Stimulated activated naive CD8-positive, alpha-beta T cell treated with anti-CD3 and anti-CD28 coated beads, Interleukin-15, amount 100 ng/mL, for 72 hours (primary cell): ENCODE measurements around the gene SLC8A1.

Experiments used
- ATAC-seq: fragments of 150-1000 bp; cut with Tn5 transposase; 2 replicates; pipeline ENCODE4 v1.10.0; 2021; ENCODE audit warnings: mild to moderate bottlenecking, moderate library complexity
- DNase-seq, 2 donors: peaks; one replicate each; pipeline ENCODE4 v3.0.0; 2021 to 2022
- H3K27ac Mint-ChIP-seq, 2 donors: one replicate each; pipeline ENCODE4 v1.8.0; 2022; ENCODE audit warnings: mild to moderate bottlenecking in 2 of 2, mixed read lengths in 2 of 2, moderate library complexity in 2 of 2
- H3K27me3 Mint-ChIP-seq: one replicate; pipeline ENCODE4 v1.8.0; 2022; ENCODE audit warnings: mixed read lengths
- H3K4me1 Mint-ChIP-seq: one replicate; pipeline ENCODE4 v1.8.0; 2022; ENCODE audit warnings: mild to moderate bottlenecking, mixed read lengths
- H3K4me3 Mint-ChIP-seq, 2 donors: one replicate each; pipeline ENCODE4 v1.8.0; 2022; ENCODE audit warnings: mild to moderate bottlenecking in 2 of 2, mixed read lengths in 2 of 2, moderate library complexity in 1 of 2
- H3K9me3 Mint-ChIP-seq, 2 donors: one replicate each; pipeline ENCODE4 v1.8.0; 2022; ENCODE audit warnings: mixed read lengths in 2 of 2

SLC8A1 gene

DNA sequence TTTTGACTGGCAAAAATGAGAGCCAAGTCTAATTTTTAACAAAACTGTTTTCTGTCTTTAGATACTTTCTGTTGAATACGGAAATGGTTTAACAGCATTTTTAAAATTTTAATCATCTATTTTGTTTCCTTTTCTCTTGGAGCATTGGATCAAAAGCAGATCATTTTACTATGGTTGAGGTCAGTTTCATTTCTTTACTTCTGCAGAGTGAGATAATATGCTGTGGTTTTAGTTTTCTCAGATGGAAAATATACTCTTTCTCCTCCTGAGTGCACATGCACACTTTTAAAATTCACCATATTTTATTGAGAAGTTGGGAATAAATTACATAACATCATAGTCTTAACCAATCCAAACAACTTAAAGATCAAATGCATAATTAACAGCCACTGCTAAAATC, 283.3 kb downstream of the SLC8A1 start:
- H3K27ac Mint-ChIP-seq, result no peak overlapping the region
- no peaks in the 10 kb centered on the region for H3K9me3 Mint-ChIP-seq
- ATAC-seq (no peak), DNase-seq (no peak)
- no peaks in the 10 kb centered on the region for H3K4me1 Mint-ChIP-seq
- no peak overlapping the region for H3K4me3 Mint-ChIP-seq
- no peaks in the 10 kb centered on the region for H3K27me3 Mint-ChIP-seq

DNA sequence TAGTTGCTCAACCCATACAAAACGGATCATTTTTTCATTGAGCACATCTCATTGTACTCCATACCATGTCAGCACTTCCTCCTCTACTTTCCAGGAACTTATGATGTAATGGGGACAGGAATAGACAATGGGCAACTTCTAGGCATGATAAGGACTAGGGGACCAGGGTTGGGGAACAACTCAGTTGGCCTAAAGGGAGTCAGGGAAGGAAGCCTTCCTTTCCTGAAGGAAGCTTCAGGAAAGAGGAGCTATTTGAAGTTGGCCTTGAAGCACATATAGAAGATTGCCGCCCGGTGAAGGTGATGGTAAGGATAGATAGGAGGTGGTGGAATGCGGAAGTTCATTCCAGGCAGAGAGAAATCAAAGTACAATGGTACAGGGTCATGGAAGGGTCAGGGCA, 283.9 kb downstream of the SLC8A1 start:
- no peak overlapping the region for H3K4me3 Mint-ChIP-seq
- no peaks in the 10 kb centered on the region for H3K4me1 Mint-ChIP-seq
- H3K27me3 Mint-ChIP-seq, result no peaks in the 10 kb centered on the region
- H3K27ac Mint-ChIP-seq, result no peak overlapping the region
- ATAC-seq (no peak), DNase-seq (no peak)
- H3K9me3 Mint-ChIP-seq, result no peaks in the 10 kb centered on the region

DNA sequence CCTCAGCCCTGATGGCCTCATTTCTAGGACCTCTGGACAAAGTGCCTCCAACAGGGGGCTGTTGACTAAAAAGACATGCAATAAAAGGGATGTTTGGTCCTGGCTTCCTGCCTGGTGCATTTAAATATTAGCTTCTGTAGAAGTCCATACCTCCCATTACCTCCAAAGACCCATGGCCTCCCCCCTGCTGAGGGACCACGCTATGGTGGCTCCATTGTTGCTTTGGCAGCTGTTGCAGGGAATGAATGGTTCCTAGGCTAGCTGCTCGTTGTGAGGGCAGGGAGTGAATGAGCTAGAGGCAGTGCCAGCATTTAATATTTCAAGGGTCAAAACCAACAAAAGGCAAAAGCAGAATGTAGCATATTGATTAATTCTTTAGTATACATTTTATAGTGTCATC, 285.9 kb downstream of the SLC8A1 start:
- Mint-ChIP-seq H3K9me3 (no peaks in the 10 kb centered on the region), H3K27ac (no peak overlapping the region), H3K27me3 (no peaks in the 10 kb centered on the region), H3K4me1 (no peaks in the 10 kb centered on the region), H3K4me3 (no peak overlapping the region)
- no peak for ATAC-seq
- no peak for DNase-seq

- Mint-ChIP-seq H3K27me3 (no peaks in the 10 kb centered on the region), H3K27ac (no peak overlapping the region), H3K4me3 (no peak overlapping the region), H3K9me3 (no peaks in the 10 kb centered on the region), H3K4me1 (no peaks in the 10 kb centered on the region)
- no peak for ATAC-seq
- DNase-seq, result no peak
Measured at GRCh38 chr2:40165509-40165844, 286.4 kb downstream of the SLC8A1 start.

DNA sequence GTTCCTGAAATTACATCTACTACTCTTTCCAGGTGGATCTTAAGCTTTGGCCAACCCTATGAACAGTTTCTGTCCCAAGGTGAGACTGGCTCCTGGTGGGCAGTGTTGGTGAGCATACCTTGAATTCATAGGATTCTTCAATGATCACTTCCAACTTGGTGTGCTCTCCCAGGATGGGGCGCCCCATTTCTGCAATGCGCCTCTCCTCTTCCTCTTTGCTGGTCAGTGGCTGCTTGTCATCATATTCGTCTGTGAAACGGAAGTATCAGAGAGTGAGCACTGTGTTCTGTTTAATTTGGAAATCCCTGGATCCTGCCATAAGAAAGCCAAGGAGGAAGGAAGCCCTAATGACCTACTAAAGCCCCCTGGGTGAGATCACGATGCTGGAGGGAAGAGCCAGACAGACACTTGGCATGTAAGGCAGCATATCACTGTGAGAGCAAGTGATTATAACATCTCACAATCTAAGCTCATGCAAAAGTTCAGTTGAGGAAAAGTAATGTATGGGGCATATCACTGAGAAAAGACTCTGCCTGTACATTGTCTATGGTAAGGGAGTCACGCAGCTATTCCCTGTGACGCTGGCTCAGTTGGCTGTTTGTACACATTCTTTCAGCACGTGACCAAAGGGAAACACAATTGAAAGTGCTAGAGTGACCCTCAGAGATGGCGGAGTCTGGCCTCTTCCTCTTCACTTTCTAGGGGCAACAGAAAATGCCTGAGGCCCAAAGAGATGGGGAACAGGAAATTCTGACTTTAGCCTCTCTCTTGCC, 287.0 kb downstream of the SLC8A1 start:
- no peak overlapping the region for H3K27ac Mint-ChIP-seq
- H3K4me3 Mint-ChIP-seq, result no peak overlapping the region
- ATAC-seq (no peak), DNase-seq (no peak)
- no peaks in the 10 kb centered on the region for H3K9me3 Mint-ChIP-seq
- no peaks in the 10 kb centered on the region for H3K27me3 Mint-ChIP-seq
- no peaks in the 10 kb centered on the region for H3K4me1 Mint-ChIP-seq

DNA sequence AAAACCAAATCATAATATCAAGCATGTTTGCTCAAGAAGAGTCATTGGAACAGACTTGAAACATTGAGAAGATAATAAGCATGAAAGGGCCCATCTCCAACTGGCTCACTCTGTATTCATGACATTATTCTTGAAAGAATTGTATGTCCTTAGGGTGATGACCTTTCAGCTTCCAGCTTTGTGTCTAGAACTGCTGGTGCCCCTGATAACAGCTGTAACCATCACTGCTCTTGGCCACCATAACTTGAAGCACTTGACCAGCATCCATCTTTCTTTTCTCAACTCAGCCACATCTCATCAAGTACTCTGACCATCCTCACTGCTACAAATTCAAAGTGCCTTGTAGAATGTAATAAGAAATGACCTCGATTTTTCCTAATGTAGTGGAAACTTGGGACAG, 289.9 kb downstream of the SLC8A1 start:
- no peaks in the 10 kb centered on the region for H3K9me3 Mint-ChIP-seq
- H3K27me3 Mint-ChIP-seq, result no peaks in the 10 kb centered on the region
- DNase-seq (no peak), ATAC-seq (no peak)
- H3K27ac Mint-ChIP-seq, result no peak overlapping the region
- H3K4me1 Mint-ChIP-seq, result no peaks in the 10 kb centered on the region
- H3K4me3 Mint-ChIP-seq, result no peak overlapping the region

GRCh38 chr2:40160751-40161218, 291.1 kb downstream of the SLC8A1 start:
- Mint-ChIP-seq H3K27ac (no peak overlapping the region), H3K27me3 (no peaks in the 10 kb centered on the region), H3K4me3 (no peak overlapping the region), H3K4me1 (no peaks in the 10 kb centered on the region), H3K9me3 (no peaks in the 10 kb centered on the region)
- no peak for DNase-seq
- ATAC-seq, result no peak

DNA sequence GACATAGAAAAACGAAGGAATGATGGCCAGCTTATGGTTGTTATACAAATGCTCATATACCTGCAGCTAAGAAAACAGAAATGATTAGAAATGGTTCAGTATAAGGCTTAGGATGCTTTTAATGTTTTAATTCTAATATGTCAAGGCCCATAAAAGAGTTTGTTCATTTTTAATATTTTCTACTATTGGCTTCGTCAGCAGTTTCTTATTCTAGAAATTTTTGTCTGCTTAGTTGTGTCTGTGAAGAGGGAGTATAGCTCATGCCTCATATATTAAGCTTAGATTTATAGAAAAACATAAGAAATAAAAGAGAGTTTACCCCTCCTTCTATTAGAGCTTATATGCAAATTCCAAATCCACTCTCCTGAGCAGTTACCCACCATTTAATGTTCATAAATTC, 292.6 kb downstream of the SLC8A1 start:
- H3K27ac Mint-ChIP-seq, result no peak overlapping the region
- H3K9me3 Mint-ChIP-seq, result no peaks in the 10 kb centered on the region
- H3K4me1 Mint-ChIP-seq, result no peaks in the 10 kb centered on the region
- ATAC-seq, result no peak
- no peak for DNase-seq
- no peak overlapping the region for H3K4me3 Mint-ChIP-seq
- H3K27me3 Mint-ChIP-seq, result no peaks in the 10 kb centered on the region

- no peak for DNase-seq
- no peak for ATAC-seq
- Mint-ChIP-seq H3K4me3 (no peak overlapping the region), H3K27me3 (no peaks in the 10 kb centered on the region), H3K4me1 (no peaks in the 10 kb centered on the region), H3K9me3 (no peaks in the 10 kb centered on the region), H3K27ac (no peak overlapping the region)
Measured at GRCh38 chr2:40158781-40159180, 293.1 kb downstream of the SLC8A1 start.

- Mint-ChIP-seq H3K4me3 (no peak overlapping the region), H3K27me3 (peaks cover 1% of the 10 kb centered on the region), H3K9me3 (no peaks in the 10 kb centered on the region), H3K4me1 (no peaks in the 10 kb centered on the region), H3K27ac (no peak overlapping the region)
- DNase-seq (no peak), ATAC-seq (no peak)
Measured at GRCh38 chr2:40155728-40156127, 296.2 kb downstream of the SLC8A1 start.

- Mint-ChIP-seq H3K27me3 (peaks cover 16% of the 10 kb centered on the region), H3K9me3 (no peaks in the 10 kb centered on the region), H3K27ac (no peak overlapping the region), H3K4me3 (no peak overlapping the region), H3K4me1 (no peaks in the 10 kb centered on the region)
- ATAC-seq, result no peak
- no peak for DNase-seq
Measured at GRCh38 chr2:40150266-40150665, 301.6 kb downstream of the SLC8A1 start.

- Mint-ChIP-seq H3K27ac (no peak overlapping the region), H3K4me1 (no peaks in the 10 kb centered on the region), H3K4me3 (no peak overlapping the region), H3K9me3 (no peaks in the 10 kb centered on the region), H3K27me3 (peaks cover 16% of the 10 kb centered on the region)
- DNase-seq (no peak), ATAC-seq (no peak)
Measured at GRCh38 chr2:40148334-40148733, 303.6 kb downstream of the SLC8A1 start.

DNA sequence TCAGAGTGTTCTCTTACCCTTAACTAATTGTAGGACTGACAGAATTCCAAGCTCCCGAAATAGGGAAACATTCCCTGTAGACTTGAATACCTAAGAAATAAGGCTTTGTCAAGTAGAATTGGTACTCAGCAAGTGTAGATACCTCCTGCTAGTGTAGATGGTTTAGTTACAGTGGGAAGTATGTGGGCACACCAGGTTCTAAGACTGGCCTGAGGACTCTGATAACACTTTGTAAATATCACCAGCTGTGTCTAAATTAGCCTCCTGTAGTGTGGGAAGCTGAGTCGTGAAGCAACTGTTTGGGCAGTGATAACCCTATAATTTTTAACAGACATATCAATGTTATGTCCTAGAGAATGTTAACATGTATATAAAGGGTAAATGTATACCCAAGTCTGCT, 304.5 kb downstream of the SLC8A1 start:
- no peak for DNase-seq
- Mint-ChIP-seq H3K4me3 (no peak overlapping the region), H3K9me3 (no peaks in the 10 kb centered on the region), H3K27ac (no peak overlapping the region), H3K4me1 (no peaks in the 10 kb centered on the region), H3K27me3 (peaks cover 16% of the 10 kb centered on the region)
- ATAC-seq, result no peak

- Mint-ChIP-seq H3K9me3 (no peaks in the 10 kb centered on the region), H3K4me1 (no peaks in the 10 kb centered on the region), H3K27me3 (peaks cover 1% of the 10 kb centered on the region), H3K27ac (no peak overlapping the region), H3K4me3 (no peak overlapping the region)
- DNase-seq (no peak), ATAC-seq (no peak)
Measured at GRCh38 chr2:40144022-40144421, 307.9 kb downstream of the SLC8A1 start.

- Mint-ChIP-seq H3K4me3 (no peak overlapping the region), H3K27me3 (no peaks in the 10 kb centered on the region), H3K27ac (no peak overlapping the region), H3K4me1 (no peaks in the 10 kb centered on the region), H3K9me3 (no peaks in the 10 kb centered on the region)
- DNase-seq (no peak), ATAC-seq (no peak)
Measured at GRCh38 chr2:40138314-40138713, 313.6 kb downstream of the SLC8A1 start.

DNA sequence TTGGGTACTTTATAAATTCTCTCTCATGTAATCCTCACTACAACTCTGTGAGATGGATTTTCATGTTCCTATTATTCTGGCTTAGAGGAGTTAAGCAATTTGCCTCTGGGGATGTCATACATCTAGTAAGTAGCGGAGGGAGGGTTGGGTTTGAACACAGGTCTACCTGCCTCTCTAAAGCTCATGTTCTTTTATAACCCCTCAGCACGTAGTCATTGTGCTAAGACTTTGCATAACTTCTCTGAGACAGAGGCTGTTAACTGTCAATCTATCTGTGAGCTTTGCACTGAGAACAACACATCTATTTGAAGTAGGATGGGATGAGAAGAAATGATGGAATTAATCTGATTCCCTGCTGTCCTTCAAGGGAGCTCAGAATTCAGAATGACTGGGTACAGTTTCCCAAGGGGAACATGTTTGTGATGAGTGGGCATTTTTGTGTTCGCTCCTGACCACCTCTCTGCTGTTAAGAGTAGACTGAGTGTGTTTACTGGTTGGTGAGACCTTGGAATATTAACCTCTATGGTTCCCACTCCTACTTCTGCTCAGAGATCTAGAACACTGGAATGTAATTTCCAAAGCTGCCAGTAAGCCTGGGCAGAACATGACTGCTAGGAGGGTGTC, 320.7 kb downstream of the SLC8A1 start:
- Mint-ChIP-seq H3K9me3 (no peaks in the 10 kb centered on the region), H3K27ac (no peak overlapping the region), H3K4me3 (no peak overlapping the region), H3K27me3 (no peaks in the 10 kb centered on the region), H3K4me1 (peaks cover 5% of the 10 kb centered on the region)
- DNase-seq (no peak), ATAC-seq (no peak)
